GM21723 (cell line): ENCODE measurements around the gene PASK.
A peak's percentile ranks its signal among the peaks of the same experiment; 100 is the strongest.

Experiments used
- ATAC-seq: cut with Tn5 transposase; IDR thresholded peaks from one replicate; pipeline ENCODE4 v1.9.1; 2021; ENCODE audit warnings: mild to moderate bottlenecking, moderate library complexity; ENCODE audit not compliant: unreplicated experiment

Gene PASK

DNA sequence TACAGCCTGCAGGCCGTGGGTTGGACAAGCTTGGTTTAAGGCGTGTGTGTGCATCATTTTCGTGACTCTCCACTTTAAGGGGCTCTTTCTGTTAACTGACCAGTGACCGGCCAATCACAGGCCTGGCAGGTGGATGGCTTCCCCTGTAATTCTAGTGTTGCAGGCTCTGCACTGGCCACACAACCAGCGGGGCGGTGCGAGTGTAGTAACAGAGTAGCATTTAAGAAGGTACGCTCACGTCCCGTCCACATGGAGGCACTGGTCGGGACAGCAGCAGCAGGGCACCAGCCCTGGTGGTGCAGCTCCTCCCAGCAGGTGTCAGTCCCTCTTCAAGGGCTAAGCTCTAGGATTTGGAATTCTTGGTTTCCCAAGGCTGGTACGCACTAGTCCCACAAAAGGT is 31.2 kb upstream of the PASK start:
- no peak for ATAC-seq

DNA sequence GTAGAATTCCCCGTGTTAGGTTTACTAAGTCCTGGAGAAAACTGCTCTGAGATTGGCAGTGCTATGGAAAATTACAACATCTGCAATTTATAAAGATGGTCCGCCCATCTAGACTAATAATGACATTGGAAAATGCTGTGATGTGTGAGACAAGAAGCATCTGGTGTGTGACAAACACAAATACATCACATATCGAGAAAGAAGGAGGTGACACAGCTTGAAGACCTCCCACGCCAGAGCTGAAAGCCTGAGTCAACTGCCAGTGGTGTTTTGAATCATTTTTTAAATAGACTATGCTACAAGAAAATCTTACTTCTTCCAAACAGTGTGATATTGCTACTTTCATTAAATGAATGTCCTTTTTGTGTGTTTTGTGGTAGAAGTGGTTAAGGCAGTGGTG is 30.6 kb upstream of the PASK start:
- no peak for ATAC-seq

DNA sequence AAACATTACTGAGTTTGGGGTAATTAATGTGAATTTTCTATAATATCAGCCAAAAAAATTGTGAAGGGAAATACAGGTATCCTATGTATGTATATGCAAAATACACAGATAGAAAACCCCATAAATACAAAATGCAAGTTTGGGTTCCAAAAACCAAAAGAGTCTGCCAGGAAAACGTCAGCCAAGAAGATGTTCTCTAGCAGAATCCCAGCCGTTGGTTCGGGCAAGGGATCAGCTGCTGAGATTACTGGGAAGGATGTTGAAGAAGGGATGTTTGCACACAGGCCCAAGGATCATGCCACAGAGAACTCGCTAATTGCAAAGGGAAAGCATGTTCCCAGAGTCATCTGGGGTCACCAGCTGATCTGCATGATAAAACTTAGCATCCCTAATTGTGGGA is 29.7 kb upstream of the PASK start:
- no peak for ATAC-seq

DNA sequence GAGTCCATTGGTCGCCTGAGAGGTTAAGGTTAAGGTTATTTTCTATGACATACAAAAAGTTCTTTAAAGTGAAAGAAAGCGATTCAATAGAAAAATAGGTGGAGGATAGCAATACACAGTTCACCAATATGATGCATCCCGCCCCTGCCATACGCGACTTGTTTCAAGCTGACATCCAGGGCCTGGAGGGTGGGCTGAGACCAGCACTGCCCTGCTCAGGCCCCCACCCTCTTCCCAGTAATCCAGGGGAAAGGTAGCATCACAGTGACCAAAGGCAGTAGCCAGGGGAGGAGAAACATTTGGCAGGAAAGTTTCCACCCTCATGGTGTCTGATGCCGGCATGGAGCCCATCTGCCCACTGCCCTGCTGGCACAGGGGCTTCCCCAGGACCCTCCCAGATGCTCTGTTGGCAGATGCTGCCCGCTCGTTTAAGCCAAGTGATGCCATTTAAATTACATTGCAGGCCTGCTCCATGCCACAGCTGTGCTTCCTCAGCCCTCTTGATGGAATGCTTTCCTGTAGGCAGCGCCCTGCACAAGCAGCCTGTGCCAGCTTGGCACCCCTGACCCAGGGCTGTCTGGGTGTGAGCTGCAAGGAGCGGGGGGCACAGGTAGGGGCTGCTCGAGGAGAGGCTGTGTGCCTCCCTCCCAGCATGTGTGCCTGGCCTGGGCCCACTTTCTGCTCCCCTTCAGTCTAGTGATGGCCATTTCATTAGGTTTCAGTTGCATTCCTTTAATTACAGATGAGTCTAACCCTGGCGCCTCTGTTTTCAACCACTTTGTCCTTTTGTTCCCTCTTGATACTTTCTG is 28.5 kb upstream of the PASK start:
- no peak for ATAC-seq

GRCh38 chr2:241173557-241173956 is 24.3 kb upstream of the PASK start:
- no peak for ATAC-seq

DNA sequence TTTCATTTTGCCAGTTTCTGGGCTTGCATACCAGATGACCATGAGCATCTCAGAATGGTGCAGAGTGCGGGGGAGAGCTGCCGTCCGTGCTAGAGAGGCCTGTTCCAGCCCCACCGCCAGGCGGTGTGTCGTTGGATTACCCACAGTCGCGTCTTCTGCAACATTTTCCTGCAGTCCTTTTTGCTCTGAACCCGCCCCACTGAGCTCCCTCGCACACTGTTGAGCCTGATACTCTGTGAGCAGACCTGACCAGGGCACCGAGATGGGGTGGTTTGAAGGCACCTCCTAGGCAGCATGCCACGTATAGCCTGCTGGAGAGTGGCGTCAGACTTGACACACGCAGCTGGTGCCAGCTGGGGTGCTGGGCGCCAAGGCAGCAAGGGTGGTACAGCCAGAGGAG is 19.1 kb upstream of the PASK start:
- no peak for ATAC-seq

- no peak for ATAC-seq
These were observed 14.4 kb upstream of the PASK start for GRCh38 chr2:241163601-241164118.

GRCh38 chr2:241161646-241162281 is 12.5 kb upstream of the PASK start:
- no peak for ATAC-seq

- ATAC-seq = no peak
These were observed 11.0 kb upstream of the PASK start for GRCh38 chr2:241160318-241160717.

DNA sequence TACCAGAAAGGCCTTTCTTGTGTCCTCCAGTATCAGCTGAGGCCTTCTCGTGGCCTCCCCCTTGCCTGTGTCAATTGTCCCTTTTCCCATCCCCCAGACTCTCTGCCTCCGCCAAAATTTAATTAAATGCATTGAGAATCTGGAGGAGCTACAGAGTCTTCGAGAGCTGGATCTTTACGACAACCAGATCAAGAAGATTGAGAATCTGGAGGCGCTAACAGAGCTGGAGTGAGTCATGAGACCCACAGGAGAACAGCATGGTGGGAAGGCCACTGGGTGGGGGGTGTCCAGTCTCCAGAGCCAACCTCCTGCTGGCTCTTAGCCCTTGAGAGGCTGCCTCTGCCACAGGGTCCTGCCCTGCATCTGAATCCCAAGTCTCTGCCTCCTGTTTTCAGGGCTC is 9.8 kb upstream of the PASK start:
- no peak for ATAC-seq

DNA sequence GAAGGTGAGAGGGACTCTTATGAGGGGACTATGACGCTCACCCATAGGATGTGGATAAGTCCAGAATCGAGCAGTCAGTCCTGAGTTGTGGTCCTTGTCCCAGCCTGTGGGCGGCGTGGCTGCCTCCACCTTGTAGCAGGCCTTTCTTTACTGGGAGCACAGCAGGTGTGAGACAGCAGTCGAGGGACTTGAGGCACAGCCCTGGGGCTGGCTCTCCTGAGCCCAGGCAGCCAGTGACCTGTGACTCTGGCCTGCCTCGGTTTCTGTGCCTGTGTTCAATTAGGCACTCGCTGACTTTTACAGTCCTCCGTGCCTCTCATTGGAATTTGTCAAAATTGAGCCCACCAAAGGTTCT is 9.3 kb upstream of the PASK start:
- no peak for ATAC-seq

DNA sequence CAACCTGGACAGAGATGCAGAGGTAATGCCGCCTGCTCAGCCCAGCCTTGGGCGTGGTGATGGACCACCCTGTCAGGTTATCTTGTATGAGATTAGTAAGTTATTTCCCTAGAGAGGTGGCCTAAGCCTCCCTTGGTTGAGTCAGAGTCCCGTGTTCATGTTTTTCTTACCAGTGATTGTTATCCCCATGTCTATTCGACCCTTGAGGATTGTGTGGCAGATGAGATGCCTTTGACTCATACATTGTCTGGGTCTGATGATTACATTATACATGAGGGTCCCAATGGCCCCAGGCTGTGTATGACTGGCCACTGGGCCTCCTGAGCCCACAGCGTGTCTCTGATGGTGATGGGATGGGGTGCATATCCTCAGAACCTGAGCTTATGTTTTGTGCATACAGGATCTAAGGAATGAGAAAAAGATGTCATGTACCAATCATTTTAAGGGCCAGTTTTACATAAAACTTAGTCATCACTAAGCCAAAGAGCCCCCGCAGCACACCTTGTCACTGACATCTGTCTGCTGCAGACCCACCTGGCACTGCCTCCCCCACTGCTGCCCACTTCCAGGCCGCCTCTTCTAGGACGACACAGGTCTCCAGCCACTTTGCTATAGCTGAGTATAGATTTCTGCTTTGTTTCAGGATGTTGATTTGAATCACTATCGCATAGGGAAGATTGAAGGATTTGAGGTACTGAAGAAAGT is 8.7 kb upstream of the PASK start:
- no peak for ATAC-seq

DNA sequence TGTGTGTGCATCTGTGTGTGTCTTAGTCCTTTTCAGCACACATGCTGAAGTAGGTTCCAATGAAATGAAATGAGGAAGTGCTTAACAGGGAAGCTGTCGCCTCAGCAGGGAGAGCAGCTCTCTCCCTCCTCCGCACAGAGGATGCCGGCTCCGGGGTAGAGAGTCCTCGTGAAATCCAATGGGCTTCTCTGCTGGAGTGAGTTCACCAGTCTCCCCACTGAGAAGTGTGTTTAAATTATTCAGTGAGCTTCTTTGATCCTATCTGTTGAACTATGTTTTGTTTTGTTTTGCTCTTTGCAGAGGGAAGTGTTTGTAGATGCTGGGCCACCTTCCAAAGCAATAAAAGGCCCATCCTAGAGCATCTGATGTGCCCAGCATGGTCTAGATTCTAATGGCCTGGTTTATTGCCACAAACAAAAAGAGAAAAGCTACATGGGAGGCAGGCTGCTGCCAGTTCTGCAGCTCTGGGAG is 7.7 kb upstream of the PASK start:
- ATAC-seq = no peak

- no peak for ATAC-seq
These were observed 6.7 kb upstream of the PASK start for GRCh38 chr2:241155936-241156335.

- no peak for ATAC-seq
These were observed 5.6 kb upstream of the PASK start for GRCh38 chr2:241154915-241155314.

DNA sequence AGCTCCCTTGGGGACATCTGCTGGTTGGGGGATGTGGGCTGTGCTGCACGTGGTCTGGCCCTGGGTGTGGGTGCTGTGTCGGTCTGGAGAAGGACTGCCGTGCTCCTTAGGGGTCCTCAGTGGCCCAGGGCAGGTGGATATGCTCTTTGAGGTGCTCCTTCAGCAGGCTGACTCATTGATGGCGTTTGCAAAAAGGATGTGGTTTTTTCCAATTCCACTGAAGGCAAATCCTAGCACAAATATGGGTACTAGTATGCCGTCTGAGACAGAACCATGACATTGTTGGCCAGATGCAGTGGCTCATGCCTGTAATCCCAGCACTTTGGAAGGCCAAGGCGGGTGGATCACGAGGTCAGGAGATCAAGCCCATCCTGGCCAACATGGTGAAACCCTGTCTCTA is 4.3 kb upstream of the PASK start:
- ATAC-seq = no peak

- ATAC-seq = no peak
These were observed 2.8 kb upstream of the PASK start for GRCh38 chr2:241151934-241152660.

DNA sequence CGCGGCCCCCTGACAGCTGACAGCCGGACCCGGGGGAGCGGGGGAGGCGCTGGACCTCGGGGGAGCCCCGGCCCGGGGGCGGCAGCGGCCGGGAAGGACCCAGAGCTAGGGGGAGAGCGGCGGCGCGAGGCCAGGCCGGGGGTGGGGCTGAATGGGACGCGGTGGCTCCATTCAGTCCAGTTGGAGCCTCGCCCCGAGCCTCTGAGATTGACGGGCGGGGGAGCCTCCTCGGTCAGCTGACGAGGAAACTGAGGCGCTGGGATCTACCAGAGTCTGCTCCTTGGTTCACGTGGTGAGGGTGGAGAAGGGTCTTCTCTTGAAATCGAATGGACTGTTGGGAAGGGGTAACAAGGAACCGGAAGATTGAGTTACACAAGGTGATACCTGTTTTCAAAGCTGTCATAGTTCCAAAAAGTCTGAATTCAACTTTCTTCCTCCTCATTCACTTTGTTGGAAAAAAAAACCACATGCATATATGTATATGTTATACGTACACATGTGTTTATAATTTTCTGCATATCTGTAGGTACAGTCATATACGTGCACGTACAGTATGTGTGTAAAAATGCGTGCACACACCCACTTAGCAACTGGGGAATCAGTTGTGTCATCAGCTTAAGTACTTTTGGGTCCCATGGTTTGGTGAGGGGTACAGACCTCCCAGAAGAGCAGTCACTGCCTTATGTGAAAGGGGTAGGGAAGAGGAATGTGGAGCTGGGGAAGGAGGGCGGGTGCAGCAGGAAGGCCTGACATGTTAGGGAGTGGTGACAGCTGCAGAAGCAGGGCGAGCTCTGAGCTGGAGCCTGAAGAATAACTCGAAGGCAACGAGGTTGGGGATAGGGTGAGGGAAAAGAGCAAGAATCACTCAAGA is 1.6 kb upstream of the PASK start:
- no peak for ATAC-seq

DNA sequence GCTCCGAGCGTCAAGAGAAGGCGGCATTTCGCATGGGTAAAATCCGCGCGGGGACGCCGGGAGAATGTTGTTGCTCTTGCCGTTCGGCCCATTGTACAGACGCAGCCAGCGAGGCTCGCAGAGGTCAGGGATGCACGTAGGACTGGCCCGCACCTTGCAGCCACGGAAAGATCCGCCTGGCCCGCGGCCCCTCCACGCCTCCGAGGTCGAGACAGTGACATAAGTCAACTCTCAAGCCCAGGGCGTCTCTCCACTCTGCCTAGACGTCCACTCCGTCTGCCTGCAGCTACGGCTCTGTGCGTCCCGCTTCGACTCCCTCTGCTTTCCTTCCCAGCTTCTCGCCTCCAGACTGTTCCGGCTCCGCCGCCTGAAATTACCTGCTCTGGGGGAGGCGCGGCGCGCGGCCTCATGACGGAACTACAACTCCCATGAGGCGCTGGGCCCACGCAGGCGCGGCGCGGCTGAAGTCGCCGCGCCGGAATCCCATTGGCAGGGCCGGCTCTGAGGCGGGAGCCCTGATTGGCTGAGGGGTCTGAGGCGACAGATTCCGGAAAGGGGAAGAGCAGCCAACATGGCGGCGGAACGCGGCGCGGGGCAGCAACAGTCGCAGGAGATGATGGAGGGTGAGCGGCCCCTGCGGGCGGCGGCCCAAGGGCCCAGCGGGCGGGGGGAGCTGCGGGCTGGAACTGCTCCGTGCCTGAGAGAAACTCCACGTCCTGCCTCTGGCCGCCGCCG is 820 bp upstream of the PASK start, which contains the start of gene PPP1R7:
Gene PPP1R7 (plus strand): TSS at position 543 of the 735 bp plus-strand sequence. CDS start 29 bp downstream, at position 572.
- ATAC-seq = peak; percentile 63

- ATAC-seq = peak; percentile 25
These were observed 328 bp upstream of the PASK start for GRCh38 chr2:241149675-241149924.
